NT2/D1 (cell line): ENCODE data around the gene TMEM129.

Source experiments
- SUZ12 ChIP-seq: IDR thresholded peaks from 2 replicates; pipeline ENCODE4 v1.6.1; 2011; ENCODE audit not compliant: insufficient read length, insufficient read depth; ENCODE audit errors: extremely low read depth
- YY1 ChIP-seq: IDR thresholded peaks from 2 replicates; pipeline ENCODE4 v1.6.1; 2011; ENCODE audit not compliant: insufficient read length, insufficient read depth
- ZNF274 ChIP-seq: IDR thresholded peaks from 2 replicates; pipeline ENCODE4 v1.6.1; 2011; ENCODE audit warnings: mild to moderate bottlenecking, low read depth, low read length

- TF ChIP-seq ZNF274 (no peak), YY1 (no peak), SUZ12 (no peak)
These were observed 26.5 kb upstream of the TMEM129 start for GRCh38 chr4:1747603-1747967.
